NCI-H2227 treated with DMSO at 0.1 percent for 48 hours (cell line): Measurements from ENCODE around the gene FAM72B.
"Not testable (repeated sequence)": the region's sequence is repeated elsewhere in the genome, so short reads cannot be mapped to it uniquely, and the experiment has no call there.

Experiments
- DNase-seq: peaks from one replicate; lab custom pipeline; 2025; lab: John Stamatoyannopoulos, UW

Gene FAM72B

GRCh38 chr1:121184290-121185127, at the start of gene FAM72B, which contains the start of gene SRGAP2C:
Gene FAM72B (minus strand): TSS chr1:121184340. CDS start chr1:121183489, 851 bp downstream.
Gene SRGAP2C (plus strand): TSS chr1:121184975. CDS start chr1:121187447, 2,472 bp downstream.
- DNase-seq = peak; percentile 98

- DNase-seq = not testable (repeated sequence)
Observed at GRCh38 chr1:121232445-121233125, 48.4 kb upstream of the FAM72B start.

GRCh38 chr1:121230636-121231035, 46.5 kb upstream of the FAM72B start:
- not testable (repeated sequence) for DNase-seq

GRCh38 chr1:121227544-121228330, 43.6 kb upstream of the FAM72B start:
- DNase-seq = not testable (repeated sequence)

- not testable (repeated sequence) for DNase-seq
Observed at GRCh38 chr1:121226925-121227324, 42.8 kb upstream of the FAM72B start.

DNA sequence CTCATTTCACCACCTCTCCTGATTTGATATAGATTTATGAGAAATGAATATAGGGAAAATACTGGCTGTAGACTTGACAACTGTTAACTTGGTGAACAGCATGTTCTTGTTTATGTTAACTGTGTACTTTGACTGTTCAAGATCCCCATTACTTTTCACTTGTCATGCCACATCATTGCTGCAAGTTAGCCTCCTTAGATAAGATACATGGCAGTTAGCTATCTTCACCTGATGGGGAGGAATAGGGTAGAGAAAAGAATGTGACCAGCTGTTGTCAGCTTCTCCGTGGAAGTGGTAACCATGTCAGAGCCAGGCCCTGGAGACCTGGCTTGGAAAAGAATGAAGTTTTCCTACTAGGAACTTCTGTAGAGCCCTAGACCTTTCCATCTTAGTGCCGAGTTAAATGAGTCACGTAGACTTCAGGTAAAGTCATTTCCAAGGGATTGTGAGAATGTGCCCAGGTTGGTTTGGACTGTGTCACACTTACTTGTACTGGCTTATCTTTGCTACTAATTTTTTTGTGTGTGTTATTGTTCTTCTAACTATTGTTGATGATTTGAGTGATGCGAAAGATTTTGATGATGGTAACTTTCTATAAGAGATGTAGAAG, 42.3 kb upstream of the FAM72B start:
- DNase-seq = not testable (repeated sequence)

DNA sequence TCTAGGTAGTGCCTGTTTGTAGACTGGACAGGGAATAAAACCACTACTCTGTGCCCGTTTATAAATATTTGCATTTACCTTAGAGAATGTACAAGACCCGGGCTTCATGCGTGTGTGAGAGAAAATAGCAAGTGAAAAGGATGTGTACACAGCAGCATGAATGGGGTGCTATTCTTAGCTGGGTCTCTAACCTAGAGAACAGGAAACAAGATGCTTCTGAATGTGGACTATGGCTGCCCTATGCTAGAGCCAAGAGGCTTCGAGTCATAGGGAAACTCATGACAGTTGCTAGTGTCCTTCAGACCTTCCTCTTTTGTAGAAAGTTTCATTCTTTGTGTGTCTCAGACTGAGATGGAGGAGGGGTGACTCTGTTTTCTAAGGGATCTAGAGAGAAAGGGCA, 40.6 kb upstream of the FAM72B start:
- DNase-seq = not testable (repeated sequence)

DNA sequence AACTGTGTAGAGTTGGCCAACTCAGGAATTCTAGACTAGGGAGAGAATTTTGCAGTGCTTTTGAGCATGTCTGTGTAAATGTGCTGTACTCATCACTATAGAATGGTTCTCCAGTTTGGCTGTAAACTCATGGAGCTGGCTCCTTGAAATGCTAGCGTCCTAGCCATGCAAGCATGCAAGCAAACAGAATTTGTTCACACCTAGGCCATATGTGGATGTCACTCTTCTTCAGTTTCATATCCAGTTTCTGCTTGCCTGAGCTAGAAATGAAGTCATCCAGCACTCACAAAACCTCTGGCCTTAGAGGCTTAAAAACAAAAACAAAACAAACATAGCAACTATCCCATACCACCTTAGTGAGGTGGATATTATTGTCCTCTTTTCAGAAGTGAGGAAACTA, 37.6 kb upstream of the FAM72B start:
- DNase-seq = not testable (repeated sequence)

DNA sequence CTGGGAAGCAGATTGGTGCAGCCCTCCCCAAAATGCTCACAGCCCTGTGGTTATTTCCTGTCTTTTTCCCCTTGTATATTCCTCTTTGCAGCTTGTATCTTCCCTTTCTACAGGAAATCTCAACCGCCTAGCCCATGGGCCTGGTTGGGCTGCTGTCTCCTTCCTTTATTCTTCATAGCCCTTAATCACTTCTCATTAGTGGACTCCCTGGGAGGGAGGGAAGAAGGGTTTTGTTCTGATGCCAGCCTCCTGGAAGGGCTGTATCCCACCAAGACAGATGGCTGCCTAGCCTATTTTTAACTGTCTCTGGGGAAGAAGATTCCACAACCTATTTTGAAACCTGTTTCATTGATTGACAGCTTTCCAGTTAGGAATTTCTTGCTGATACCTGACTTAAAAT, 32.5 kb upstream of the FAM72B start:
- DNase-seq = not testable (repeated sequence)

DNA sequence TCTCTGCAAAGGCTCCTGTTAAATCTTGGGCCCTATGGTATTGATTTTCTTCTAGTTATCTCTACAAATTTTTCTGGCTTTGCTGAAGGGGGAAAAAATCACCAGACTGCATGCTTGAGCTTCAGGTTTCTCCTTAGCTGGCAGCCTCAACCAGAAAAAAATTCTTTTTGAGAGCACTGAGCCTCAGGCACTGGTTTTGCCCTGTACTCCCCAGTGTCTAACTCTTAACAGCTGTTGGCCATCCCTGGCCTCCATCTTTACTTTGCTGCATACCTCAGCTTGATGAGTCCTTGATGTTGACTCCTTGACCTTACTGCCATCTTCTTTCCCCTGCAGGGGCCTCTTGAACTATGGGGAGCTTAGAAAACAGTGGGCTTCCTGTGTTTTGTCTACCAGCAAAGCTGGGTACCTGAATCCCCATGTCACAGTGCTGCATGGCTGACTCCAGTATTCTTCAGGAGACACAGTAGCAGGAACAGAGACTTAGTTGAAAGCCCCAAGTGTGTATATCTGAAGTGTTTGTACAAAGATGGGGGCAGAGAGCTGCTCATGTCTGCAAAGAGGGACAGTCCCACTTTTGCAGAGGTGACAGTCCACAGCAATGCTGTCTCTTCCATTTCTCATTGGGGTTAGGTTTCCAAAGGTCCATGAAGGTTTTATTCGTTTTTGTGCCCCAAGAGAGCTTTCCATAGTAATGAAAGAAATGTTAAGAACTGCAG, 31.7 kb upstream of the FAM72B start:
- not testable (repeated sequence) for DNase-seq

DNA sequence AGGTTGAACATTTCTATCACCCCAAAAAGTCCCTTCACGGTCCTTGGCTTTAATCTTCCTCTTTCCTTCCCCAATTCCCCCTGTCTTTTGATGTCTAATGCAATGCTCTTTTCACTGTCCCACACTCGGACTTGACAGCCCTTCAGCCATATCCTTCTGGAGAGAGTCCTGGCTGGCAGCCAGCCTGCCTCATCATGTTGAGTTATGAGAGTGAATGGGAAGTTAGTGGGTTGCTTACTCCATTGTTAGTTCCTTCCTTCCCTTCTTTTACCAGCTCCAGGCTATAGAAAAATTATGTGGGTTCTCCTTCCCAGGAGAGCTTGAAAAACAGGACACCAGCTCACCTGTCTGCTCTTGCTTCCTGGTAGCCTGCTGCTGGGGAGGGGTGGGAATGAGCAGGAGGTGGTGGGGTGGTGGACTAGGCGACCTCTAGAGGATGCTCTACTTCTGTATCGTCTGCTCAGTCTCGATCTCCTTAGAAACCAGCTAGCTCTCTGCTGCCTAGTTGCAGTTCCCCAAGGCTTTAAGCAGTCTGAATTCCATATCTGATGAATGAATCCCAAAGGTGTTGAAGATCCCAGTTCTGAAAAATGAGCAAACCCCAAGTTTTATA, 30.5 kb upstream of the FAM72B start:
- not testable (repeated sequence) for DNase-seq

DNA sequence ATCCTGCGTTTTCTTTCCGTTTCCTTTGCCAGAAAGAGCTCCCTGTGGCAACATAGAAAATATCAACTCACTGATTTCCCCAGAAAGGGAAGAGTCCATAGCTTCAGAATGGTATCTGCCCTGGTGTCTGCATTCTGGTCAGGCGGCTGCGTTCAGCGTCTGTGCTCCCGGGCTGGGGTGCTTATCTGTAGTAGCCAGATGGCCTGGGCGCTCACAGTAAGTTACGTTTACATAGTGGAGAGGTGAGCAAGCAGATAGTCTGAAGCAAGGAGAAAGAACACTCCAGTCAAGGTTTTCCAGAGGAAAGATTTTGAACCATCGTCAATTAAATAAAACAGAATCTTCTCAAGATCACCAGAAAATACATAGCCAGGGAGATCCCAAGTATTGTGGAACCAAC, 29.4 kb upstream of the FAM72B start:
- DNase-seq = not testable (repeated sequence)

- not testable (repeated sequence) for DNase-seq
Observed at GRCh38 chr1:121210778-121211177, 26.6 kb upstream of the FAM72B start.

DNA sequence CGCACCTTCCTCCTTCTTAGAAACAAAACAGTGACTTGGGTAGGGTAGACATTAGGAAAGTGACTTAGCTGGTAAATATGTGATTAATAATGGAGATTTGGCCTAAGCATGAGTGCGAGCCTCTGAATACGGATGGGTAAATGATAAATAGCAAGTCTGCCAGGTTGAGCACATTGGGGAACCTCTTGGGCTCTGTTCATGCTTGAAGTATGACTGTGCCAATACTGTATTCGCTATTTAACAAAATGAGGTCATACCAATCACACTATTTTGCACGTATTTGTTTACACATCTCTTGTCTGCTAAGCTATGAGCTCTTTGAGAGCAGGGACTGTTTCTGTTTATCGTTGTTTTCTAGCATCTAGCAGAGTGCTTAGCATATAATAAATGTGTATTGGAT, 24.2 kb upstream of the FAM72B start:
- not testable (repeated sequence) for DNase-seq

DNA sequence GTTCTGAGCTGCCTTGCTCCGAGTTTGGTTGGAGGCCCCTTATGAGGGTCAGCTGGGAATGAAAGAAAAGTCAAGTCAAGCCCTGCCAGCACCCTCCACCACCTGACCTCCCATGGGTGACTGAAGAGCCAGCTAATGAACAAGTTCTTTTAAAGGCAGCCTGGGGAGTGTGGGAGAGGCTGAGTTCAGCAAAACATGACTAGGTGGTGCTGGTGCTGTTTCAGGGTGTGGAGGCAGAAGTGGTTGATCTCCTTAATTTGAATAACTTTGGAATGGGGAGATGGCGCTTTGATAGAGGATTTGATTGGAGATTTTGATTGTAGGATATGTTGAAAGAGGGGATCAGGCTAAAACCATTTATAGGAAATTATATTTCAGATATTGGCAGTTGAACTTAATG, 23.2 kb upstream of the FAM72B start:
- DNase-seq = not testable (repeated sequence)

- DNase-seq = not testable (repeated sequence)
Observed at GRCh38 chr1:121205786-121206711, 21.9 kb upstream of the FAM72B start.

- DNase-seq = not testable (repeated sequence)
Observed at GRCh38 chr1:121202986-121203385, 18.8 kb upstream of the FAM72B start.

GRCh38 chr1:121200985-121201981, 17.1 kb upstream of the FAM72B start:
- not testable (repeated sequence) for DNase-seq
